ENCODE results near the gene PIPOX.

GRCh38 chr17:29076087-29076486 is 33.1 kb downstream of the PIPOX start:
- TF ChIP-seq CTCF (IDR thresholded peaks at IDR 0.05; ENCODE audit: low read depth, low read length, poor library complexity, severe bottlenecking), result no peak
- no peak for TF ChIP-seq EZH2phosphoT487 (IDR thresholded peaks at IDR 0.05; ENCODE audit: borderline replicate concordance, low read length)

Measured in DOHH2 (cell line).